Smooth muscle cell of the brain vasculature (primary cell): ENCODE results near the gene CALN1.

Experiments used
- DNase-seq: peaks from one replicate; pipeline ENCODE4 v3.0.0-alpha.2; 2012; ENCODE audit warnings: low read depth, low spot score

Gene CALN1

GRCh38 chr7:71793251-71793650, 618.9 kb downstream of the CALN1 start:
- no peak for DNase-seq

- DNase-seq = no peak
These were observed 624.6 kb downstream of the CALN1 start for GRCh38 chr7:71787513-71787912.

GRCh38 chr7:71785216-71785615, 626.9 kb downstream of the CALN1 start:
- no peak for DNase-seq

- no peak for DNase-seq
These were observed 627.4 kb downstream of the CALN1 start for GRCh38 chr7:71784781-71785180.

GRCh38 chr7:71784180-71784579, 628.0 kb downstream of the CALN1 start:
- DNase-seq = no peak

- no peak for DNase-seq
These were observed 628.4 kb downstream of the CALN1 start for GRCh38 chr7:71783779-71784178.

- no peak for DNase-seq
These were observed 630.1 kb downstream of the CALN1 start for GRCh38 chr7:71782051-71782450.

- no peak for DNase-seq
These were observed 631.9 kb downstream of the CALN1 start for GRCh38 chr7:71780282-71780681.

- DNase-seq = no peak
These were observed 634.9 kb downstream of the CALN1 start for GRCh38 chr7:71777278-71777677.

- DNase-seq = no peak
These were observed 635.4 kb downstream of the CALN1 start for GRCh38 chr7:71776726-71777125.

GRCh38 chr7:71775648-71776047, 636.5 kb downstream of the CALN1 start:
- no peak for DNase-seq

GRCh38 chr7:71772779-71773178, 639.4 kb downstream of the CALN1 start:
- no peak for DNase-seq

GRCh38 chr7:71770269-71770907, 641.8 kb downstream of the CALN1 start:
- DNase-seq = no peak

GRCh38 chr7:71769326-71769725, 642.8 kb downstream of the CALN1 start:
- no peak for DNase-seq

- DNase-seq = no peak
These were observed 643.7 kb downstream of the CALN1 start for GRCh38 chr7:71768450-71768849.

- no peak for DNase-seq
These were observed 646.1 kb downstream of the CALN1 start for GRCh38 chr7:71766016-71766415.

GRCh38 chr7:71761336-71761735, 650.8 kb downstream of the CALN1 start:
- DNase-seq = no peak

GRCh38 chr7:71754828-71755227, 657.3 kb downstream of the CALN1 start:
- no peak for DNase-seq

- DNase-seq = no peak
These were observed 658.0 kb downstream of the CALN1 start for GRCh38 chr7:71753956-71754664.

GRCh38 chr7:71753236-71753635, 658.9 kb downstream of the CALN1 start:
- no peak for DNase-seq

GRCh38 chr7:71752171-71752935, 659.8 kb downstream of the CALN1 start:
- DNase-seq = no peak

- DNase-seq = no peak
These were observed 661.8 kb downstream of the CALN1 start for GRCh38 chr7:71750290-71750689.

- no peak for DNase-seq
These were observed 666.1 kb downstream of the CALN1 start for GRCh38 chr7:71746006-71746405.
